H1 (cell line): ENCODE results near the gene RPS6KA2. TPM values are rescaled to one million over a fixed set of nuclear protein-coding genes. Genes with fewer than 3 reads are reported as not detected.

Experiments used
- CTCF ChIA-PET: fragments of 300-600 bp; sonication (Branson Sonifier 250); formaldehyde crosslinking; loops from one replicate; lab custom pipeline; 2021; ENCODE audit not compliant: partially characterized antibody; lab: Charles Lee
- POLR2A ChIA-PET: fragments of 300-600 bp; sonication (Branson Sonifier 250); formaldehyde crosslinking; loops from one replicate; lab custom pipeline; 2021; ENCODE audit warnings: inconsistent platforms; ENCODE audit not compliant: partially characterized antibody; lab: Charles Lee
- DNase-seq, 2 experiments: peaks; one replicate each; pipeline versions ENCODE4 v3.0.0 to v3.0.0-alpha.2; 2010 to 2022; ENCODE audit warnings: low spot score in 2 of 2, low read depth in 1 of 2, mixed read lengths in 1 of 2
- FAIRE-seq: peaks from 2 replicates; lab custom pipeline; 2011; peaks lifted over from hg19 to GRCh38; lab: Jason Lieb, UNC
- H2AFZ ChIP-seq: 2 replicates; pipeline ENCODE4 v1.8.1; 2012; ENCODE audit warnings: low read length, inconsistent platforms
- H2AK5ac ChIP-seq: 2 replicates; pipeline ENCODE4 v1.6.1; 2013; ENCODE audit warnings: low read depth, low read length
- H2BK120ac ChIP-seq: replicated peaks from 2 replicates; pipeline ENCODE3; 2013; ENCODE audit warnings: low read depth, low read length, inconsistent platforms
- H2BK12ac ChIP-seq: 2 replicates; pipeline ENCODE4 v1.6.1; 2013; ENCODE audit warnings: low read depth, low read length
- H2BK15ac ChIP-seq: 2 replicates; pipeline ENCODE4 v1.6.1; 2013; ENCODE audit warnings: low read length
- H2BK20ac ChIP-seq: 2 replicates; pipeline ENCODE4 v1.6.1; 2013; ENCODE audit warnings: low read length
- H2BK5ac ChIP-seq: 2 replicates; pipeline ENCODE4 v1.6.1; 2013; ENCODE audit warnings: low read depth, low read length
- H3K14ac ChIP-seq: 2 replicates; pipeline ENCODE4 v1.6.1; 2013; ENCODE audit warnings: inconsistent platforms; ENCODE audit not compliant: insufficient read length
- H3K18ac ChIP-seq: 2 replicates; pipeline ENCODE4 v1.6.1; 2013; ENCODE audit warnings: low read length; ENCODE audit errors: extremely low read depth
- H3K23ac ChIP-seq: 2 replicates; pipeline ENCODE4 v1.6.1; 2013; ENCODE audit warnings: inconsistent platforms; ENCODE audit not compliant: insufficient read length
- H3K23me2 ChIP-seq: 2 replicates; pipeline ENCODE4 v1.6.1; 2013; ENCODE audit warnings: low read depth, low read length
- H3K27ac ChIP-seq: 2 replicates; pipeline ENCODE4 v1.6.1; 2011; ENCODE audit warnings: low read depth, low read length, inconsistent platforms
- H3K27me3 ChIP-seq, 4 experiments: replicated peaks in 1 of 4; 1 replicate in 1 of 4; 2 replicates in 3 of 4; pipeline versions ENCODE4 v1.6.1 to v1.8.1; 2011 to 2013; ENCODE audit warnings: low read length in 3 of 4, mild to moderate bottlenecking in 3 of 4, inconsistent platforms in 2 of 4, mixed read lengths in 2 of 4, moderate library complexity in 1 of 4; ENCODE audit not compliant: control insufficient read depth in 3 of 4, insufficient read depth in 3 of 4; ENCODE audit errors: extremely low read depth in 1 of 4
- H3K36me3 ChIP-seq, 4 experiments: 2 replicates each; pipeline versions ENCODE4 v1.6.1 to v1.8.1; 2011 to 2013; ENCODE audit warnings: mild to moderate bottlenecking in 4 of 4, low read length in 3 of 4, moderate library complexity in 2 of 4, control low read depth in 1 of 4, inconsistent platforms in 1 of 4; ENCODE audit not compliant: insufficient read depth in 4 of 4, control insufficient read depth in 2 of 4
- H3K4ac ChIP-seq: replicated peaks from 2 replicates; pipeline ENCODE3; 2013; ENCODE audit warnings: low read length, low read depth, mixed read lengths, inconsistent platforms; ENCODE audit not compliant: insufficient read length
- H3K4me1 ChIP-seq, 4 experiments: replicated peaks in 1 of 4; 1 replicate in 1 of 4; 2 replicates in 3 of 4; pipeline versions ENCODE4 v1.6.1 to v1.8.1; 2011 to 2013; ENCODE audit warnings: low read length in 3 of 4, inconsistent platforms in 2 of 4, mixed read lengths in 1 of 4; ENCODE audit not compliant: insufficient read depth in 4 of 4, control insufficient read depth in 3 of 4
- H3K4me2 ChIP-seq, 2 experiments: 2 replicates each; pipeline versions ENCODE4 v1.6.1 to v1.8.1; 2011 to 2013; ENCODE audit warnings: low read depth in 2 of 2, low read length in 2 of 2, control low read depth in 1 of 2, inconsistent platforms in 1 of 2, mild to moderate bottlenecking in 1 of 2; ENCODE audit not compliant: insufficient read depth in 1 of 2
- H3K4me3 ChIP-seq, 4 experiments: fragments of 200-600, 300-600 bp in 1 of 4; sonication (generic), shearing (Covaris generic), sonication (Bioruptor Twin) in 1 of 4; 2 replicates each; pipeline versions ENCODE4 v1.5.1 to v1.8.1; 2011 to 2016; ENCODE audit warnings: low read length in 4 of 4, low read depth in 3 of 4, control low read depth in 2 of 4, inconsistent platforms in 2 of 4, mild to moderate bottlenecking in 2 of 4, mixed read lengths in 1 of 4, moderate library complexity in 1 of 4; ENCODE audit not compliant: insufficient read depth in 2 of 4; ENCODE audit errors: extremely low read depth in 1 of 4
- H3K56ac ChIP-seq: replicated peaks from 2 replicates; pipeline ENCODE3; 2013; ENCODE audit warnings: low read depth, mild to moderate bottlenecking, mixed read lengths, low read length, inconsistent platforms; ENCODE audit not compliant: insufficient read length
- H3K79me1 ChIP-seq: 2 replicates; pipeline ENCODE4 v1.6.1; 2013; ENCODE audit warnings: low read depth, low read length, control low read depth
- H3K79me2 ChIP-seq, 2 experiments: 2 replicates each; pipeline versions ENCODE4 v1.6.1 to v1.8.1; 2012 to 2013; ENCODE audit warnings: low read length in 2 of 2, mild to moderate bottlenecking in 2 of 2, inconsistent platforms in 1 of 2; ENCODE audit not compliant: insufficient read depth in 2 of 2, control insufficient read depth in 1 of 2
- H3K9ac ChIP-seq, 4 experiments: replicated peaks in 1 of 4; 1 replicate in 1 of 4; 2 replicates in 3 of 4; pipeline versions ENCODE4 v1.6.1 to v1.8.1; 2011 to 2013; ENCODE audit warnings: low read depth in 3 of 4, low read length in 3 of 4, control low read depth in 2 of 4, mild to moderate bottlenecking in 2 of 4, moderate library complexity in 2 of 4, inconsistent platforms in 1 of 4; ENCODE audit errors: extremely low read depth in 1 of 4
- H3K9me3 ChIP-seq, 2 experiments: 2 replicates each; pipeline versions ENCODE4 v1.6.1 to v1.8.1; 2012 to 2013; ENCODE audit warnings: mild to moderate bottlenecking in 2 of 2, moderate library complexity in 2 of 2, control low read depth in 1 of 2, inconsistent platforms in 1 of 2, low read depth in 1 of 2, low read length in 1 of 2, mixed read lengths in 1 of 2; ENCODE audit not compliant: insufficient read depth in 2 of 2
- H4K20me1 ChIP-seq, 2 experiments: replicated peaks in 1 of 2; 2 replicates each; pipeline versions ENCODE3 to v1.8.1; 2011 to 2013; ENCODE audit warnings: inconsistent platforms in 2 of 2, low read length in 2 of 2, mild to moderate bottlenecking in 1 of 2; ENCODE audit not compliant: insufficient read depth in 2 of 2, control insufficient read depth in 1 of 2
- H4K5ac ChIP-seq: 2 replicates; pipeline ENCODE4 v1.6.1; 2013; ENCODE audit warnings: low read length, low read depth, mixed read lengths, inconsistent platforms; ENCODE audit not compliant: insufficient read length
- H4K8ac ChIP-seq: 2 replicates; pipeline ENCODE4 v1.8.0; 2013; ENCODE audit warnings: mild to moderate bottlenecking, moderate library complexity, low read length, inconsistent platforms; ENCODE audit not compliant: insufficient read depth; ENCODE audit errors: extremely low read depth
- H4K91ac ChIP-seq: replicated peaks from 2 replicates; pipeline ENCODE3; 2013; ENCODE audit warnings: low read length, mixed read lengths, inconsistent platforms; ENCODE audit not compliant: insufficient read length
- BCL11A ChIP-seq, 2 experiments: IDR thresholded peaks; one replicate each; pipeline ENCODE4 v1.6.1; 2011; ENCODE audit warnings: low read depth in 2 of 2, low read length in 2 of 2, mild to moderate bottlenecking in 2 of 2
- BRCA1 ChIP-seq: IDR thresholded peaks from 2 replicates; pipeline ENCODE4 v1.6.1; 2012; ENCODE audit warnings: low read depth, low read length, improper control_type of control experiment
- CBX8 ChIP-seq: fragments of 300-800, 300-1000 bp; sonication (generic); IDR thresholded peaks from 2 replicates; pipeline ENCODE4 v1.7.1; 2016; ENCODE audit warnings: low read depth, low read length, borderline replicate concordance
- KDM1A ChIP-seq: fragments of 200-600, 300-600 bp; sonication (generic); IDR thresholded peaks from 2 replicates; pipeline ENCODE4 v1.7.1; 2016; ENCODE audit warnings: mild to moderate bottlenecking, low read length, borderline replicate concordance
- RFX5 ChIP-seq: IDR thresholded peaks from 2 replicates; pipeline ENCODE4 v1.6.1; 2011; ENCODE audit warnings: low read depth, low read length, improper control_type of control experiment, borderline replicate concordance
- SP2 ChIP-seq: IDR thresholded peaks from 2 replicates; pipeline ENCODE4 v1.6.1; 2012; ENCODE audit warnings: mild to moderate bottlenecking, low read length, inconsistent platforms
- ZNF274 ChIP-seq: IDR thresholded peaks from 2 replicates; pipeline ENCODE4 v1.7.0; 2012; ENCODE audit warnings: low read length, borderline replicate concordance; ENCODE audit errors: extremely low read depth
- WGBS, 2 experiments: shearing (Covaris generic) in 1 of 2; methylation state at CpG; one replicate each; pipeline versions ENCODE4 v1.1.6 to v1.1.7; 2013 to 2015; ENCODE audit warnings: low lambda C conversion rate in 2 of 2, mixed read lengths in 2 of 2, inconsistent platforms in 1 of 2, low coverage in 1 of 2, missing lambda C conversion rate in 1 of 2; ENCODE audit not compliant: insufficient replicate concordance in 2 of 2, insufficient coverage in 1 of 2, insufficient read length in 1 of 2; ENCODE audit errors: extremely low coverage in 1 of 2, missing lambda C conversion rate in 1 of 2; 5-methylcytosine and 5-hydroxymethylcytosine counted together
- polyA plus RNA-seq, 7 experiments: library from polyadenylated mRNA; depleted of rRNA in 3 of 7; stranded (reverse) in 5 of 7; unstranded in 2 of 7; fragments of >200 nt in 5 of 7; fragments of 200-250 nt in 2 of 7; gene quantifications; 1 replicate in 5 of 7; 2 replicates in 1 of 7; 4 replicates in 1 of 7; pipeline versions ENCODE4 v1.2.1 to v1.2.3, GENCODE V29; 2011 to 2013; ENCODE audit warnings: missing spikeins in 2 of 7, mixed read lengths in 2 of 7
- total RNA-seq: library from RNA; stranded (reverse); fragmentation: NEBNext Ultra II Directional; extraction: Animal tissue kit (Norgen Biotek cat#: 25700); gene quantifications from 2 replicates; pipeline ENCODE4 v1.2.1, GENCODE V29; 2021
- TF ChIP-seq, protein P1 (sequence below): IDR thresholded peaks from 2 replicates; pipeline ENCODE4 v1.6.1; 2012; ENCODE audit warnings: inconsistent platforms

The RPS6KA2 gene
- total and polyA plus RNA-seq, 2 of the 8 experiments (the other 6 are each of a cell fraction or from before 2014, with no cell fraction given): 8.8 to 25.7 TPM

DNA sequence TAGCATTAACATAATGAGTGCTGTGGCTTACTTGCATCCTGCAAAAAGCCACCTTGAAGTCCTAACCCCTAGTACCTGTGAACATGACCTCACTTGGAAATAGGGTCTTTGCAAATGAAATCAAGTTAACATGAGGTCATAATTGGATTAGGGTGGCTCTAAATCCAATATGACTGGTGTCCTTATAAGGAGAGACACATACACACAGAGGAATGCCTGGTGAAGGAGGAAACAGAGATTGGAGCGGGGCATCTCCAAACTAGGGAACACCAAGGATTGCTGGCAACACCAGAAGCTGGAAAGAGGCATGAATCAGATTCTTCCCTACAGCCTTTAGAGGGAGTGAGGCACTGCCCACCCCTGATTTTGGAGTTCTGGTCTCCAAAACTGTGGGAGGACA lies 17.6 kb upstream of the RPS6KA2 start:
- no peak overlapping the region for H3K9ac ChIP-seq
- H3K14ac ChIP-seq: no peak overlapping the region
- no peak overlapping the region for H3K4me3 ChIP-seq
- H2BK5ac ChIP-seq: no peak overlapping the region
- no peak overlapping the region for H3K18ac ChIP-seq
- H3K36me3 ChIP-seq: peaks cover 0 to 5% (median 0%) of the 10 kb centered on the region in 4 experiments; a peak in 1 of 8 replicates
- H2BK12ac ChIP-seq: no peak overlapping the region
- no peak for DNase-seq
- TF ChIP-seq SP2: no peak
- TF ChIP-seq, protein P1, sequence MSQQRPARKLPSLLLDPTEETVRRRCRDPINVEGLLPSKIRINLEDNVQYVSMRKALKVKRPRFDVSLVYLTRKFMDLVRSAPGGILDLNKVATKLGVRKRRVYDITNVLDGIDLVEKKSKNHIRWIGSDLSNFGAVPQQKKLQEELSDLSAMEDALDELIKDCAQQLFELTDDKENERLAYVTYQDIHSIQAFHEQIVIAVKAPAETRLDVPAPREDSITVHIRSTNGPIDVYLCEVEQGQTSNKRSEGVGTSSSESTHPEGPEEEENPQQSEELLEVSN: no peak
- no peak for TF ChIP-seq BRCA1
- no peak for TF ChIP-seq KDM1A
- TF ChIP-seq BCL11A (IDR thresholded peaks at IDR 0.05; ENCODE audit: low read depth in 2 of 2, low read length in 2 of 2): no peak
- no peak for TF ChIP-seq RFX5
- TF ChIP-seq CBX8: no peak
- TF ChIP-seq ZNF274: no peak
- no peaks in the 10 kb centered on the region for H3K79me1 ChIP-seq
- H3K4me1 ChIP-seq: peaks cover 2 to 16% (median 10%) of the 10 kb centered on the region in 4 experiments; a peak in 6 of 7 replicates
- H3K23me2 ChIP-seq: peaks cover 6% of the 10 kb centered on the region
- FAIRE-seq: no peak
- H3K4me2 ChIP-seq: no peak overlapping the region
- no peak overlapping the region for H3K27ac ChIP-seq
- no peak overlapping the region for H4K91ac ChIP-seq
- POLR2A ChIA-PET: no interaction called here
- no peak overlapping the region for H4K5ac ChIP-seq
- CTCF ChIA-PET: interaction anchor here (1.0 kb wide), 1 partner anchor 37 kb away, joined by 3 read pairs; no protein-coding TSS in a partner anchor
- no peak overlapping the region for H2AFZ ChIP-seq
- no peak overlapping the region for H2BK15ac ChIP-seq
- H2BK20ac ChIP-seq: no peak overlapping the region
- peaks cover 0 to 4% of the 10 kb centered on the region in 2 experiments; a peak in 1 of 4 replicates for H3K9me3 ChIP-seq
- H3K23ac ChIP-seq: no peak overlapping the region
- H3K56ac ChIP-seq: no peak overlapping the region
- H4K8ac ChIP-seq: no peak overlapping the region
- WGBS, 2 experiments: 100% methylated on average over 1 of the region's 1 CpG; no CpG with 5 or more reads in 1 of the 2 experiments
- H3K27me3 ChIP-seq: no peaks in the 10 kb centered on the region; a peak in 1 of 7 replicates
- no peaks in the 10 kb centered on the region for H3K79me2 ChIP-seq
- peaks cover 0 to 5% of the 10 kb centered on the region in 2 experiments for H4K20me1 ChIP-seq
- no peak overlapping the region for H2BK120ac ChIP-seq
- no peak overlapping the region for H2AK5ac ChIP-seq
- no peak overlapping the region for H3K4ac ChIP-seq
